Chondrocyte (in vitro differentiated cells): ENCODE data around the gene OPRD1. TPM values are rescaled to one million over a fixed set of nuclear protein-coding genes. Genes with fewer than 3 reads are reported as not detected.
"Not testable (repeated sequence)": the region's sequence is repeated elsewhere in the genome, so short reads cannot be mapped to it uniquely, and the experiment has no call there.

Source experiments
- DNase-seq: peaks from one replicate; pipeline ENCODE4 v3.0.0; 2021; ENCODE audit warnings: mixed read lengths, low spot score
- H3K27ac Mint-ChIP-seq: one replicate; pipeline ENCODE4 v1.8.0; 2021; ENCODE audit warnings: mild to moderate bottlenecking, moderate library complexity, mixed read lengths; ENCODE audit not compliant: unreplicated experiment
- H3K27me3 Mint-ChIP-seq: 2 replicates; pipeline ENCODE4 v1.8.0; 2021; ENCODE audit warnings: low read depth, mixed read lengths
- H3K36me3 Mint-ChIP-seq: 2 replicates; pipeline ENCODE4 v1.8.0; 2021; ENCODE audit warnings: low read depth, mixed read lengths
- H3K4me1 Mint-ChIP-seq: 2 replicates; pipeline ENCODE4 v1.8.0; 2021; ENCODE audit warnings: low read depth, mild to moderate bottlenecking, mixed read lengths
- H3K4me3 Mint-ChIP-seq: one replicate; pipeline ENCODE4 v1.8.0; 2021; ENCODE audit warnings: mild to moderate bottlenecking, moderate library complexity, mixed read lengths; ENCODE audit not compliant: unreplicated experiment
- H3K9me3 Mint-ChIP-seq: 2 replicates; pipeline ENCODE4 v1.8.0; 2021; ENCODE audit warnings: low read depth, mixed read lengths
- total RNA-seq: library from RNA; stranded (reverse); gene quantifications from 3 replicates; pipeline ENCODE4 v1.2.1, GENCODE V29; 2021
- TF ChIP-seq, protein P1 (sequence below): fragments of 200-600 bp; sonication (generic); IDR thresholded peaks from 2 replicates; pipeline ENCODE4 v1.5.0; 2021; ENCODE audit warnings: antibody characterized with exemption, mild to moderate bottlenecking, moderate library complexity

The OPRD1 gene
- total RNA-seq, 1 donor from 2014 or later, result 0.22 TPM

- TF ChIP-seq, protein P1, sequence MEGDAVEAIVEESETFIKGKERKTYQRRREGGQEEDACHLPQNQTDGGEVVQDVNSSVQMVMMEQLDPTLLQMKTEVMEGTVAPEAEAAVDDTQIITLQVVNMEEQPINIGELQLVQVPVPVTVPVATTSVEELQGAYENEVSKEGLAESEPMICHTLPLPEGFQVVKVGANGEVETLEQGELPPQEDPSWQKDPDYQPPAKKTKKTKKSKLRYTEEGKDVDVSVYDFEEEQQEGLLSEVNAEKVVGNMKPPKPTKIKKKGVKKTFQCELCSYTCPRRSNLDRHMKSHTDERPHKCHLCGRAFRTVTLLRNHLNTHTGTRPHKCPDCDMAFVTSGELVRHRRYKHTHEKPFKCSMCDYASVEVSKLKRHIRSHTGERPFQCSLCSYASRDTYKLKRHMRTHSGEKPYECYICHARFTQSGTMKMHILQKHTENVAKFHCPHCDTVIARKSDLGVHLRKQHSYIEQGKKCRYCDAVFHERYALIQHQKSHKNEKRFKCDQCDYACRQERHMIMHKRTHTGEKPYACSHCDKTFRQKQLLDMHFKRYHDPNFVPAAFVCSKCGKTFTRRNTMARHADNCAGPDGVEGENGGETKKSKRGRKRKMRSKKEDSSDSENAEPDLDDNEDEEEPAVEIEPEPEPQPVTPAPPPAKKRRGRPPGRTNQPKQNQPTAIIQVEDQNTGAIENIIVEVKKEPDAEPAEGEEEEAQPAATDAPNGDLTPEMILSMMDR, result no peak
- Mint-ChIP-seq H3K4me1 (no peaks in the 10 kb centered on the region), H3K36me3 (no peaks in the 10 kb centered on the region), H3K4me3 (no peak overlapping the region), H3K9me3 (no peaks in the 10 kb centered on the region), H3K27ac (no peak overlapping the region), H3K27me3 (no peaks in the 10 kb centered on the region)
- no peak for DNase-seq
Measured at GRCh38 chr1:28848416-28848815, 36.4 kb downstream of the OPRD1 start.

- TF ChIP-seq, protein P1, result no peak
- Mint-ChIP-seq H3K27ac (no peak overlapping the region), H3K4me3 (no peak overlapping the region), H3K27me3 (no peaks in the 10 kb centered on the region), H3K36me3 (no peaks in the 10 kb centered on the region), H3K9me3 (no peaks in the 10 kb centered on the region), H3K4me1 (no peaks in the 10 kb centered on the region)
- DNase-seq, result no peak
Measured at GRCh38 chr1:28853093-28853742, 41.2 kb downstream of the OPRD1 start.

- H3K27ac Mint-ChIP-seq, H3K4me3 Mint-ChIP-seq, DNase-seq, H3K27me3 Mint-ChIP-seq, H3K4me1 Mint-ChIP-seq, H3K9me3 Mint-ChIP-seq, H3K36me3 Mint-ChIP-seq: not testable (repeated sequence)
Measured at GRCh38 chr1:28854406-28854805, 42.4 kb downstream of the OPRD1 start.

- Mint-ChIP-seq H3K9me3 (no peaks in the 10 kb centered on the region), H3K27ac (no peak overlapping the region)
- DNase-seq, result no peak
Measured at GRCh38 chr1:28855046-28855445, 43.1 kb downstream of the OPRD1 start.

DNA sequence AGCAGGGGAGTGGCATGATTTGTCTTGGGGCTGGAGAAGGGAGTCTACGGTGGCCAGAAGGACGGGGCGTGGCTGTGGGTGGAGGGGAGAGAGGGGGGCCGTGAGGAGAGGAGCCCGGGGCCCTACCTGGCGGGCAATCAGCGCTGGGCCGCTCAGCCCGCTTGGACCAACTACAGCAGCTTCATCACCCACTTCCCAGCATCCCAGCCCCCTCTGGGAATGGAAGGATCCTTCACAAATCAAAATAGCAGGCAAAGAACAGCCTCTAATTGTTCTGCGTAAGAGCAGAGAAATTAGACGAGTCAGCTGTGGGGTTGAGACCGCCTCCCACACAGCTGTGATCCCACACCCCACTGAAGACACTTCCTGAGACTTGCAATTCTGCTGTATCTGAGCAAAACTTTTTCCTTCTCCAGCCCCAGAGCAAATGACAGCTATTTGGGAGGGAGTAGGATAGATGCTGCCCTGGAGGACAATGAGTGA lies 43.5 kb downstream of the OPRD1 start:
- H3K27me3 Mint-ChIP-seq, result no peaks in the 10 kb centered on the region
- H3K27ac Mint-ChIP-seq, result no peak overlapping the region

More at GRCh38 chr1:28855046-28855445, 43.1 kb downstream of the OPRD1 start:
- Mint-ChIP-seq H3K27me3 (no peaks in the 10 kb centered on the region), H3K36me3 (no peaks in the 10 kb centered on the region), H3K4me1 (peaks cover 6% of the 10 kb centered on the region), H3K4me3 (no peak overlapping the region)
- TF ChIP-seq, protein P1, result no peak

More for the DNA sequence above, 43.5 kb downstream of the OPRD1 start:
- no peaks in the 10 kb centered on the region for H3K36me3 Mint-ChIP-seq
- H3K4me1 Mint-ChIP-seq, result peaks cover 6% of the 10 kb centered on the region
- DNase-seq, result no peak
- no peak overlapping the region for H3K4me3 Mint-ChIP-seq
- no peaks in the 10 kb centered on the region for H3K9me3 Mint-ChIP-seq
- TF ChIP-seq, protein P1, result no peak
